Lung (tissue), 12 donors: ENCODE data around the gene RASGRP3. TPM values are rescaled to one million over a fixed set of nuclear protein-coding genes. Genes with fewer than 3 reads are reported as not detected.

Source experiments
- ATAC-seq: fragments of 200-7000 bp; cut with Tn5 transposase; one replicate; pipeline ENCODE4 v1.9.1; 2020; ENCODE audit warnings: moderate number of reproducible peaks; ENCODE audit not compliant: insufficient read depth, low FRiP score
- DNase-seq, 3 donors: peaks; one replicate each; pipeline ENCODE4 v3.0.0-alpha.2; 2013 to 2017
- H3K27ac ChIP-seq, 2 donors: one replicate each; pipeline ENCODE4 v1.5.1; 2013; ENCODE audit warnings: mild to moderate bottlenecking in 2 of 2, moderate library complexity in 2 of 2, control low read depth in 1 of 2, inconsistent platforms in 1 of 2, low read depth in 1 of 2, low read length in 1 of 2
- H3K27me3 ChIP-seq, 3 donors: one replicate each; pipeline ENCODE4 v1.5.1; 2013; ENCODE audit warnings: low read length in 2 of 3; ENCODE audit not compliant: control insufficient read depth in 3 of 3, insufficient read depth in 3 of 3
- H3K36me3 ChIP-seq, 4 donors: one replicate each; pipeline ENCODE4 v1.5.1; 2013; ENCODE audit warnings: low read length in 4 of 4, mild to moderate bottlenecking in 1 of 4, moderate library complexity in 1 of 4; ENCODE audit not compliant: control insufficient read depth in 4 of 4, insufficient read depth in 4 of 4
- H3K4me1 ChIP-seq, 5 donors: one replicate each; pipeline ENCODE4 v1.5.1; 2013; ENCODE audit warnings: low read length in 5 of 5, mild to moderate bottlenecking in 2 of 5, moderate library complexity in 1 of 5; ENCODE audit not compliant: control insufficient read depth in 5 of 5, insufficient read depth in 5 of 5
- H3K4me3 ChIP-seq: one replicate; pipeline ENCODE4 v1.5.1; 2013; ENCODE audit warnings: mild to moderate bottlenecking, control low read depth, moderate library complexity
- H3K9ac ChIP-seq, 2 donors: one replicate each; pipeline ENCODE4 v1.5.1; 2013; ENCODE audit warnings: low read length in 2 of 2, control low read depth in 1 of 2; ENCODE audit not compliant: insufficient read depth in 1 of 2
- H3K9me3 ChIP-seq, 4 donors: one replicate each; pipeline ENCODE4 v1.5.1; 2013; ENCODE audit warnings: low read length in 3 of 4, mild to moderate bottlenecking in 1 of 4, moderate library complexity in 1 of 4; ENCODE audit not compliant: control insufficient read depth in 4 of 4, insufficient read depth in 3 of 4
- CTCF ChIP-seq: IDR thresholded peaks from 2 replicates; pipeline ENCODE4 v1.5.1; 2012; ENCODE audit warnings: mild to moderate bottlenecking; ENCODE audit errors: control extremely low read depth, extremely low read depth
- WGBS, 2 donors: extraction: QIAGEN DNeasy Blood & Tissue Kit; methylation state at CpG; one replicate each; pipeline ENCODE4 v1.1.7; 2013; 5-methylcytosine and 5-hydroxymethylcytosine counted together
- polyA plus RNA-seq, 2 donors: library from polyadenylated mRNA; stranded (reverse); fragments of 200-250 nt; gene quantifications; one replicate each; pipeline ENCODE4 v1.2.1, GENCODE V29; 2013
- total RNA-seq, 2 donors: library from RNA; depleted of rRNA in 1 of 2; stranded (reverse); fragments of >200 nt in 1 of 2; gene quantifications; one replicate each; pipeline ENCODE4 v1.2.1, GENCODE V29; 2014 to 2021
- donor health status: control.
- donor health status: control.
- donor health status: Bipolar disorder and iron deficiency.
- donor health status: healthy.
- donor health status: DM: yes; HTN: yes; CAD: no.

Gene RASGRP3
- total and polyA plus RNA-seq, 4 donors = 3.6 to 36.6 (median 10.5) TPM

- no peak for ATAC-seq
- no peak overlapping the region for H3K27ac ChIP-seq
Measured at GRCh38 chr2:33435518-33435917, 40.9 kb upstream of the RASGRP3 start.

GRCh38 chr2:33436083-33436482, 40.4 kb upstream of the RASGRP3 start:
- Histone ChIP-seq H3K36me3 (no peaks in the 10 kb centered on the region), H3K4me3 (no peak overlapping the region), H3K9me3 (no peaks in the 10 kb centered on the region), H3K27me3 (no peaks in the 10 kb centered on the region), H3K4me1 (peaks cover 0 to 7% (median 1%) of the 10 kb centered on the region in 5 donors), H3K27ac (peak overlapping the region in 1 of 2 donors; percentile 23), H3K9ac (no peak overlapping the region)
- DNase-seq (peak in 2 of 3 donors; percentile 49 to 58), ATAC-seq (no peak)
- no peak for TF ChIP-seq CTCF
- WGBS, 2 donors = 15 to 42% methylated on average over 1 of the region's 1 CpG

More at GRCh38 chr2:33435518-33435917, 40.9 kb upstream of the RASGRP3 start:
- Histone ChIP-seq H3K4me3 (no peak overlapping the region), H3K36me3 (no peaks in the 10 kb centered on the region), H3K9me3 (no peaks in the 10 kb centered on the region), H3K9ac (no peak overlapping the region), H3K27me3 (no peaks in the 10 kb centered on the region), H3K4me1 (peaks cover 0 to 7% (median 1%) of the 10 kb centered on the region in 5 donors)
- no peak for DNase-seq
- WGBS, 2 donors = 64 to 66% methylated on average over 8 of the region's 8 CpGs
- TF ChIP-seq CTCF = no peak

- TF ChIP-seq CTCF = no peak
- Histone ChIP-seq H3K27ac (peak overlapping the region; percentile 34 to 57), H3K4me1 (peaks cover 0 to 7% (median 1%) of the 10 kb centered on the region in 5 donors), H3K4me3 (no peak overlapping the region), H3K9me3 (no peaks in the 10 kb centered on the region), H3K36me3 (no peaks in the 10 kb centered on the region), H3K27me3 (no peaks in the 10 kb centered on the region), H3K9ac (peak overlapping the region in 1 of 2 donors; percentile 0)
- DNase-seq = peak in 1 of 3 donors; percentile 29
- 18 to 28% methylated on average over 4 of the region's 4 CpGs for WGBS, 2 donors
- ATAC-seq = no peak
Measured at GRCh38 chr2:33437297-33437696, 39.2 kb upstream of the RASGRP3 start.

- no peaks in the 10 kb centered on the region for H3K36me3 ChIP-seq
- no peaks in the 10 kb centered on the region for H3K27me3 ChIP-seq
- no peaks in the 10 kb centered on the region for H3K9me3 ChIP-seq
- H3K27ac ChIP-seq = peak overlapping the region in 1 of 2 donors; percentile 57
- no peak overlapping the region for H3K4me3 ChIP-seq
- DNase-seq (no peak), ATAC-seq (no peak)
- H3K4me1 ChIP-seq = peaks cover 0 to 7% (median 1%) of the 10 kb centered on the region in 5 donors
- TF ChIP-seq CTCF = no peak
- peak overlapping the region in 1 of 2 donors; percentile 0 for H3K9ac ChIP-seq
- 37 to 40% methylated on average over 2 of the region's 2 CpGs for WGBS, 2 donors
Measured at GRCh38 chr2:33437815-33438214, 38.6 kb upstream of the RASGRP3 start.
